ENCODE results near the gene GTPBP4. TPM values are rescaled to one million over a fixed set of nuclear protein-coding genes. Genes with fewer than 3 reads are reported as not detected.
"Not testable (repeated sequence)": the region's sequence is repeated elsewhere in the genome, so short reads cannot be mapped to it uniquely, and the experiment has no call there.

The GTPBP4 gene
- total RNA-seq, 4 donors from 2014 or later = 18.3 to 39.1 (median 27.4) TPM

- intact Hi-C loops (cut with DNase I) = loop anchor here (10.0 kb wide), 1 partner anchor 125 kb away; the partner anchor contains the start of gene LARP4B
- H3K9me3 ChIP-seq = no peaks in the 10 kb centered on the region
- H3K4me3 ChIP-seq = no peak overlapping the region
- peaks cover 21 to 32% (median 30%) of the 10 kb centered on the region in 4 donors for H3K4me1 ChIP-seq
- H3K27ac ChIP-seq (replicated peaks in 1 of 4) = no peak overlapping the region
- WGBS = 96% methylated on average over 8 of the region's 8 CpGs
- TF ChIP-seq POLR2AphosphoS5 (IDR thresholded peaks at IDR 0.05) = no peak
- TF ChIP-seq POLR2A (IDR thresholded peaks at IDR 0.05; ENCODE audit: low read depth) = no peak
- TF ChIP-seq EP300 (IDR thresholded peaks at IDR 0.05) = no peak
- TF ChIP-seq CTCF (IDR thresholded peaks at IDR 0.05) = no peak
- peaks cover 0 to 20% (median 7%) of the 10 kb centered on the region in 4 donors for H3K36me3 ChIP-seq
- H3K27me3 ChIP-seq = no peaks in the 10 kb centered on the region
- no peak for DNase-seq (ENCODE audit: extremely low spot score)
Observed at GRCh38 chr10:1059902-1060301, 71.7 kb downstream of the GTPBP4 start.

- Histone ChIP-seq H3K27me3 (no peaks in the 10 kb centered on the region), H3K36me3 (peaks cover 0 to 20% (median 7%) of the 10 kb centered on the region in 4 donors), H3K27ac (replicated peaks in 1 of 4) (no peak overlapping the region), H3K4me3 (no peak overlapping the region), H3K9me3 (no peaks in the 10 kb centered on the region), H3K4me1 (peaks cover 10 to 22% (median 20%) of the 10 kb centered on the region in 4 donors)
- no peak for DNase-seq (ENCODE audit: extremely low spot score)
- TF ChIP-seq POLR2AphosphoS5 (IDR thresholded peaks at IDR 0.05) (no peak), CTCF (IDR thresholded peaks at IDR 0.05) (no peak), EP300 (IDR thresholded peaks at IDR 0.05) (no peak), POLR2A (IDR thresholded peaks at IDR 0.05; ENCODE audit: low read depth) (no peak)
- 94% methylated on average over 7 of the region's 7 CpGs for WGBS
- intact Hi-C loops (cut with DNase I) = no loop called here
Observed at GRCh38 chr10:1061930-1062774, 73.9 kb downstream of the GTPBP4 start.

- H3K9me3 ChIP-seq = no peaks in the 10 kb centered on the region
- 82% methylated on average over 7 of the region's 7 CpGs for WGBS
- H3K4me3 ChIP-seq = no peak overlapping the region
- no peak for TF ChIP-seq CTCF (IDR thresholded peaks at IDR 0.05)
- no peak for TF ChIP-seq POLR2AphosphoS5 (IDR thresholded peaks at IDR 0.05)
- TF ChIP-seq EP300 (IDR thresholded peaks at IDR 0.05) = no peak
- TF ChIP-seq POLR2A (IDR thresholded peaks at IDR 0.05; ENCODE audit: low read depth) = no peak
- DNase-seq (ENCODE audit: extremely low spot score) = no peak
- H3K4me1 ChIP-seq = peaks cover 0 to 15% (median 9%) of the 10 kb centered on the region in 4 donors
- no peak overlapping the region for H3K27ac ChIP-seq (replicated peaks in 1 of 4)
- H3K36me3 ChIP-seq = peaks cover 0 to 20% (median 7%) of the 10 kb centered on the region in 4 donors
- intact Hi-C loops (cut with DNase I) = no loop called here
- H3K27me3 ChIP-seq = no peaks in the 10 kb centered on the region
Observed at GRCh38 chr10:1063232-1063865, 75.1 kb downstream of the GTPBP4 start.

- 94% methylated on average over 4 of the region's 4 CpGs for WGBS
- Histone ChIP-seq H3K36me3 (peaks cover 0 to 12% (median 7%) of the 10 kb centered on the region in 4 donors), H3K4me1 (peaks cover 2 to 8% (median 5%) of the 10 kb centered on the region in 4 donors), H3K4me3 (no peak overlapping the region), H3K27me3 (no peaks in the 10 kb centered on the region), H3K9me3 (no peaks in the 10 kb centered on the region), H3K27ac (replicated peaks in 1 of 4) (no peak overlapping the region)
- DNase-seq (ENCODE audit: extremely low spot score) = no peak
- intact Hi-C loops (cut with DNase I) = no loop called here
- TF ChIP-seq EP300 (IDR thresholded peaks at IDR 0.05) = no peak
- TF ChIP-seq POLR2A (IDR thresholded peaks at IDR 0.05; ENCODE audit: low read depth) = no peak
- TF ChIP-seq POLR2AphosphoS5 (IDR thresholded peaks at IDR 0.05) = no peak
- TF ChIP-seq CTCF (IDR thresholded peaks at IDR 0.05) = no peak
Observed at GRCh38 chr10:1064964-1065247, 76.7 kb downstream of the GTPBP4 start.

- intact Hi-C loops (cut with DNase I) = not testable (repeated sequence)
Observed at GRCh38 chr10:1066734-1067133, 78.5 kb downstream of the GTPBP4 start.

More at GRCh38 chr10:1066734-1067133, 78.5 kb downstream of the GTPBP4 start:
- Histone ChIP-seq H3K4me1 (peaks cover 0 to 11% (median 3%) of the 10 kb centered on the region in 4 donors), H3K36me3 (peaks cover 0 to 12% (median 7%) of the 10 kb centered on the region in 4 donors)
- 92% methylated on average over 8 of the region's 8 CpGs for WGBS
- not testable (repeated sequence) for H3K27ac ChIP-seq (replicated peaks in 1 of 4); DNase-seq (ENCODE audit: extremely low spot score); H3K4me3 ChIP-seq; H3K27me3 ChIP-seq; H3K9me3 ChIP-seq

Data from esophagus muscularis mucosa (tissue), 4 donors.